K562 (cell line): ENCODE results near the gene WDR90. TPM values are rescaled to one million over a fixed set of nuclear protein-coding genes. Genes with fewer than 3 reads are reported as not detected.

Source experiments
- ARID3B ChIP-seq: fragments of 250-450 bp; sonication (Bioruptor Pico); IDR thresholded peaks from 2 replicates; pipeline ENCODE4 v1.4.0; 2020; ENCODE audit warnings: borderline replicate concordance
- ATF4 ChIP-seq: fragments of 450-650 bp; formaldehyde crosslinking; IDR thresholded peaks from 2 replicates; pipeline ENCODE4 v1.4.0; 2022; ENCODE audit warnings: mild to moderate bottlenecking, moderate library complexity
- CREB3L1 ChIP-seq: fragments of 450-650 bp; IDR thresholded peaks from 2 replicates; pipeline ENCODE4 v1.6.1; 2014; ENCODE audit warnings: low read depth, mild to moderate bottlenecking, moderate library complexity, borderline replicate concordance
- CREM ChIP-seq: IDR thresholded peaks from 2 replicates; pipeline ENCODE4 v1.6.1; 2014; ENCODE audit warnings: antibody characterized with exemption, low read depth
- HOMEZ ChIP-seq: fragments of 250-450 bp; sonication (Bioruptor Pico); IDR thresholded peaks from 2 replicates; pipeline ENCODE4 v1.4.0; 2020; ENCODE audit warnings: mild to moderate bottlenecking, moderate library complexity
- KAT8 ChIP-seq: fragments of 450-650 bp; IDR thresholded peaks from 2 replicates; pipeline ENCODE4 v1.6.1; 2016; ENCODE audit warnings: low read depth, mild to moderate bottlenecking
- MEF2D ChIP-seq: conservative IDR thresholded peaks from 2 replicates; pipeline ENCODE4 v1.6.1; 2016; ENCODE audit warnings: low read depth, missing genetic modification characterization, missing compliant biosample characterization
- PHF20 ChIP-seq: fragments of 450-650 bp; IDR thresholded peaks from 2 replicates; pipeline ENCODE4 v1.6.1; 2018; ENCODE audit not compliant: partially characterized antibody
- RB1 ChIP-seq: fragments of 450-650 bp; IDR thresholded peaks from 2 replicates; pipeline ENCODE4 v1.6.1; 2017; ENCODE audit warnings: low read depth, mild to moderate bottlenecking
- RBFOX2 ChIP-seq: fragments of 200-400 bp; formaldehyde crosslinking; IDR thresholded peaks from 2 replicates; pipeline ENCODE4 v1.6.1; 2017; ENCODE audit warnings: low read depth, mild to moderate bottlenecking, low read length, moderate library complexity
- RBM25 ChIP-seq: fragments of 200-400 bp; formaldehyde crosslinking; IDR thresholded peaks from 2 replicates; pipeline ENCODE4 v1.6.1; 2018; ENCODE audit warnings: low read length, low read depth, moderate library complexity; ENCODE audit not compliant: severe bottlenecking
- RCOR1 ChIP-seq, 2 experiments: IDR thresholded peaks; 2 replicates each; pipeline ENCODE4 v1.6.1; 2012; ENCODE audit warnings: low read depth in 2 of 2, low read length in 2 of 2, borderline replicate concordance in 1 of 2, improper control_type of control experiment in 1 of 2
- RFX1 ChIP-seq: fragments of 450-650 bp; IDR thresholded peaks from 2 replicates; pipeline ENCODE4 v1.6.1; 2016; ENCODE audit warnings: mild to moderate bottlenecking, moderate library complexity
- RUNX1 ChIP-seq: sonication (generic); IDR thresholded peaks from 2 replicates; pipeline ENCODE4 v1.6.1; 2016; ENCODE audit warnings: antibody characterized with exemption, low read depth
- SIRT6 ChIP-seq: IDR thresholded peaks from one replicate; pipeline ENCODE4 v1.6.1; 2012; ENCODE audit warnings: low read depth, mild to moderate bottlenecking, control low read depth, inconsistent platforms, low read length, moderate library complexity
- ZNF253 ChIP-seq: fragments of 250-450 bp; sonication (Bioruptor Pico); conservative IDR thresholded peaks from 2 replicates; pipeline ENCODE4 v1.6.1; 2021; ENCODE audit warnings: mild to moderate bottlenecking
- ZNF431 ChIP-seq: sonication (generic); formaldehyde crosslinking; IDR thresholded peaks from 2 replicates; pipeline ENCODE4 v1.8.0; 2022; ENCODE audit warnings: mild to moderate bottlenecking, missing genetic modification reagents
- polyA plus RNA-seq, 8 experiments: library from polyadenylated mRNA; depleted of rRNA in 4 of 8; stranded (reverse) in 5 of 8; unstranded in 3 of 8; fragments of >200 nt; fragmentation: Nextera tagmentation in 2 of 8; fragmentation: Illumina TruSeq in 1 of 8; extraction: Ambion mirVana in 2 of 8; extraction: Trizol in 1 of 8; gene quantifications; 2 replicates each; pipeline versions ENCODE4 v1.2.1 to v1.2.3, GENCODE V29; 2011 to 2014; ENCODE audit warnings: inconsistent platforms in 1 of 8, missing spikeins in 1 of 8
- total RNA-seq, 7 experiments: library from RNA; depleted of rRNA in 6 of 7; stranded (reverse); fragments of >200 nt in 6 of 7; fragmentation: Illumina TruSeq in 2 of 7; extraction: Trizol in 2 of 7; gene quantifications; 2 replicates each; pipeline versions ENCODE4 v1.2.1 to v1.2.3, GENCODE V29; 2011 to 2021; ENCODE audit warnings: low replicate concordance in 1 of 7
- TF ChIP-seq, protein P1 (sequence below), 2 experiments: fragments of 450-650 bp; IDR thresholded peaks; 2 replicates each; pipeline ENCODE4 v1.6.1; 2018; ENCODE audit warnings: mild to moderate bottlenecking in 2 of 2, low read depth in 1 of 2; ENCODE audit not compliant: partially characterized antibody in 2 of 2

WDR90 gene
- total and polyA plus RNA-seq, 9 of the 15 experiments (the other 6 are each of a cell fraction or from before 2014, with no cell fraction given): 0.44 to 12.6 (median 3.3) TPM

- TF ChIP-seq HOMEZ (CRISPR knock-in tag) (no peak), RBM25 (no peak), RB1 (peak; percentile 90), ZNF431 (CRISPR knock-in tag) (no peak), ATF4 (CRISPR knock-in tag) (no peak), RCOR1 (IDR thresholded peaks at IDR 0.05; ENCODE audit: borderline replicate concordance in 1 of 2, low read depth in 2 of 2, low read length in 2 of 2) (peak; percentile 16 to 34; a peak in 1 of 4 replicates), PHF20 (no peak), RFX1 (peak; percentile 30; the same call in 1 of the 2 replicates), KAT8 (no peak), RBFOX2 (0 out of 2 replicates have a peak, but pooled peaks have one; percentile 15), SIRT6 (no peak), ARID3B (CRISPR knock-in tag) (no peak), RUNX1 (no peak), CREB3L1 (no peak), ZNF253 (no peak), CREM (peak; percentile 47; the same call in 1 of the 2 replicates), MEF2D (tag) (no peak)
- TF ChIP-seq, protein P1, sequence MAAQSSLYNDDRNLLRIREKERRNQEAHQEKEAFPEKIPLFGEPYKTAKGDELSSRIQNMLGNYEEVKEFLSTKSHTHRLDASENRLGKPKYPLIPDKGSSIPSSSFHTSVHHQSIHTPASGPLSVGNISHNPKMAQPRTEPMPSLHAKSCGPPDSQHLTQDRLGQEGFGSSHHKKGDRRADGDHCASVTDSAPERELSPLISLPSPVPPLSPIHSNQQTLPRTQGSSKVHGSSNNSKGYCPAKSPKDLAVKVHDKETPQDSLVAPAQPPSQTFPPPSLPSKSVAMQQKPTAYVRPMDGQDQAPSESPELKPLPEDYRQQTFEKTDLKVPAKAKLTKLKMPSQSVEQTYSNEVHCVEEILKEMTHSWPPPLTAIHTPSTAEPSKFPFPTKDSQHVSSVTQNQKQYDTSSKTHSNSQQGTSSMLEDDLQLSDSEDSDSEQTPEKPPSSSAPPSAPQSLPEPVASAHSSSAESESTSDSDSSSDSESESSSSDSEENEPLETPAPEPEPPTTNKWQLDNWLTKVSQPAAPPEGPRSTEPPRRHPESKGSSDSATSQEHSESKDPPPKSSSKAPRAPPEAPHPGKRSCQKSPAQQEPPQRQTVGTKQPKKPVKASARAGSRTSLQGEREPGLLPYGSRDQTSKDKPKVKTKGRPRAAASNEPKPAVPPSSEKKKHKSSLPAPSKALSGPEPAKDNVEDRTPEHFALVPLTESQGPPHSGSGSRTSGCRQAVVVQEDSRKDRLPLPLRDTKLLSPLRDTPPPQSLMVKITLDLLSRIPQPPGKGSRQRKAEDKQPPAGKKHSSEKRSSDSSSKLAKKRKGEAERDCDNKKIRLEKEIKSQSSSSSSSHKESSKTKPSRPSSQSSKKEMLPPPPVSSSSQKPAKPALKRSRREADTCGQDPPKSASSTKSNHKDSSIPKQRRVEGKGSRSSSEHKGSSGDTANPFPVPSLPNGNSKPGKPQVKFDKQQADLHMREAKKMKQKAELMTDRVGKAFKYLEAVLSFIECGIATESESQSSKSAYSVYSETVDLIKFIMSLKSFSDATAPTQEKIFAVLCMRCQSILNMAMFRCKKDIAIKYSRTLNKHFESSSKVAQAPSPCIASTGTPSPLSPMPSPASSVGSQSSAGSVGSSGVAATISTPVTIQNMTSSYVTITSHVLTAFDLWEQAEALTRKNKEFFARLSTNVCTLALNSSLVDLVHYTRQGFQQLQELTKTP (IDR thresholded peaks at IDR 0.05; ENCODE audit: low read depth in 1 of 2, partially characterized antibody in 2 of 2): no peak
Observed at GRCh38 chr16:711548-712320, 62.6 kb downstream of the WDR90 start (continued).
